HepG2 (cell line): ENCODE data around the gene NME4.

Experiments
- ARID3A ChIP-seq: IDR thresholded peaks from 2 replicates; pipeline ENCODE4 v1.6.1; 2012; ENCODE audit warnings: low read depth, low read length, improper control_type of control experiment
- CBFB ChIP-seq: sonication (generic); formaldehyde crosslinking; IDR thresholded peaks from 2 replicates; pipeline ENCODE4 v1.4.0; 2020; ENCODE audit warnings: missing genetic modification reagents
- CTCF ChIP-seq: sonication (generic); formaldehyde crosslinking; IDR thresholded peaks from 2 replicates; pipeline ENCODE4 v1.5.0; 2020; ENCODE audit warnings: mild to moderate bottlenecking, missing genetic modification reagents, moderate library complexity
- MAFG ChIP-seq: sonication (generic); formaldehyde crosslinking; IDR thresholded peaks from 2 replicates; pipeline ENCODE4 v1.5.1; 2020; ENCODE audit warnings: mild to moderate bottlenecking, missing genetic modification reagents
- RAD51 ChIP-seq: fragments of 450-650 bp; IDR thresholded peaks from 2 replicates; pipeline ENCODE4 v1.6.1; 2016; ENCODE audit warnings: borderline replicate concordance
- SKI ChIP-seq: fragments of 450-650 bp; IDR thresholded peaks from one replicate; pipeline ENCODE4 v1.6.1; 2018; ENCODE audit warnings: mild to moderate bottlenecking; ENCODE audit not compliant: partially characterized antibody
- TAF15 ChIP-seq: fragments of 200-400 bp; formaldehyde crosslinking; IDR thresholded peaks from one replicate; pipeline ENCODE4 v1.6.1; 2018; ENCODE audit warnings: mild to moderate bottlenecking, low read depth, low read length; ENCODE audit not compliant: poor library complexity, severe bottlenecking
- TEAD2 ChIP-seq: sonication (generic); formaldehyde crosslinking; IDR thresholded peaks from 2 replicates; pipeline ENCODE4 v1.9.0; 2021; ENCODE audit warnings: missing genetic modification reagents
- ZNF138 ChIP-seq: sonication (generic); formaldehyde crosslinking; IDR thresholded peaks from 2 replicates; pipeline ENCODE4 v1.5.0; 2020; ENCODE audit warnings: mild to moderate bottlenecking, low read depth, missing genetic modification reagents
- ZNF567 ChIP-seq: sonication (generic); formaldehyde crosslinking; IDR thresholded peaks from 2 replicates; pipeline ENCODE4 v1.8.1; 2023; ENCODE audit warnings: mild to moderate bottlenecking, missing genetic modification reagents, borderline replicate concordance
- ZSCAN29 ChIP-seq: sonication (generic); formaldehyde crosslinking; conservative IDR thresholded peaks from 2 replicates; pipeline ENCODE4 v1.4.0; 2020; ENCODE audit warnings: mild to moderate bottlenecking, missing genetic modification reagents

GRCh38 chr16:374616-374926 lies 22.4 kb upstream of the NME4 start:
- TF ChIP-seq CBFB (CRISPR knock-in tag) (no peak), TEAD2 (CRISPR knock-in tag) (no peak), TAF15 (no peak), SKI (no peak), ZNF138 (no peak), ZSCAN29 (CRISPR knock-in tag) (no peak), RAD51 (no peak), ZNF567 (CRISPR knock-in tag) (no peak), MAFG (no peak), CTCF (CRISPR knock-in tag) (no peak), ARID3A (no peak)
